NCI-H1436 (cell line): ENCODE data around the gene TUBB6.

Source experiments
- DNase-seq: peaks from one replicate; lab custom pipeline; 2025; lab: John Stamatoyannopoulos, UW

The TUBB6 gene

GRCh38 chr18:12338382-12338781 is 30.3 kb downstream of the TUBB6 start:
- no peak for DNase-seq

- DNase-seq, result no peak
Measured at GRCh38 chr18:12340945-12341660, 33.1 kb downstream of the TUBB6 start.

GRCh38 chr18:12342661-12343060 is 34.6 kb downstream of the TUBB6 start:
- DNase-seq, result no peak

- no peak for DNase-seq
Measured at GRCh38 chr18:12345491-12346239, 37.6 kb downstream of the TUBB6 start.

- no peak for DNase-seq
Measured at GRCh38 chr18:12346240-12346565, 38.2 kb downstream of the TUBB6 start.

GRCh38 chr18:12347895-12348294 is 39.9 kb downstream of the TUBB6 start:
- no peak for DNase-seq

GRCh38 chr18:12352188-12352587 is 44.1 kb downstream of the TUBB6 start:
- no peak for DNase-seq

- DNase-seq, result no peak
Measured at GRCh38 chr18:12359515-12359927, 51.5 kb downstream of the TUBB6 start.

GRCh38 chr18:12361770-12362378 is 53.8 kb downstream of the TUBB6 start:
- DNase-seq, result no peak

- DNase-seq, result no peak
Measured at GRCh38 chr18:12362473-12363174, 54.6 kb downstream of the TUBB6 start.

GRCh38 chr18:12366379-12366778 is 58.3 kb downstream of the TUBB6 start:
- no peak for DNase-seq

- no peak for DNase-seq
Measured at GRCh38 chr18:12366784-12367183, 58.7 kb downstream of the TUBB6 start.

- DNase-seq, result no peak
Measured at GRCh38 chr18:12369211-12369610, 61.2 kb downstream of the TUBB6 start.

- DNase-seq, result no peak
Measured at GRCh38 chr18:12371590-12371989, 63.5 kb downstream of the TUBB6 start.

GRCh38 chr18:12372406-12372805 is 64.4 kb downstream of the TUBB6 start:
- DNase-seq, result no peak

- no peak for DNase-seq
Measured at GRCh38 chr18:12373116-12373770, 65.2 kb downstream of the TUBB6 start.

- no peak for DNase-seq
Measured at GRCh38 chr18:12373771-12374116, 65.7 kb downstream of the TUBB6 start.

GRCh38 chr18:12374401-12374800 is 66.4 kb downstream of the TUBB6 start:
- DNase-seq, result no peak
